GM19099 (cell line): Measurements from ENCODE around the gene OPCML.

Experiments
- POLR2A ChIP-seq: IDR thresholded peaks from 3 replicates; pipeline ENCODE4 v1.6.1; 2011; ENCODE audit warnings: low read depth; ENCODE audit not compliant: insufficient read length; ENCODE audit errors: extremely low read depth

Gene OPCML

GRCh38 chr11:132564091-132564885 lies 968.0 kb downstream of the OPCML start:
- TF ChIP-seq POLR2A, result no peak

GRCh38 chr11:132563050-132563449 lies 969.3 kb downstream of the OPCML start:
- TF ChIP-seq POLR2A, result no peak

- no peak for TF ChIP-seq POLR2A
Measured at GRCh38 chr11:132561937-132562336, 970.4 kb downstream of the OPCML start.

- TF ChIP-seq POLR2A, result no peak
Measured at GRCh38 chr11:132559331-132560036, 972.8 kb downstream of the OPCML start.

GRCh38 chr11:132556316-132556715 lies 976.0 kb downstream of the OPCML start:
- no peak for TF ChIP-seq POLR2A

- TF ChIP-seq POLR2A, result no peak
Measured at GRCh38 chr11:132555617-132556016, 976.7 kb downstream of the OPCML start.

- TF ChIP-seq POLR2A, result no peak
Measured at GRCh38 chr11:132551016-132551415, 981.3 kb downstream of the OPCML start.

GRCh38 chr11:132549561-132549960 lies 982.7 kb downstream of the OPCML start:
- TF ChIP-seq POLR2A, result no peak

- TF ChIP-seq POLR2A, result no peak
Measured at GRCh38 chr11:132549001-132549400, 983.3 kb downstream of the OPCML start.

GRCh38 chr11:132544007-132544406 lies 988.3 kb downstream of the OPCML start:
- no peak for TF ChIP-seq POLR2A

GRCh38 chr11:132541794-132542193 lies 990.5 kb downstream of the OPCML start:
- no peak for TF ChIP-seq POLR2A

- TF ChIP-seq POLR2A, result no peak
Measured at GRCh38 chr11:132540581-132540980, 991.7 kb downstream of the OPCML start.

- no peak for TF ChIP-seq POLR2A
Measured at GRCh38 chr11:132539590-132540368, 992.5 kb downstream of the OPCML start.

GRCh38 chr11:132538642-132539041 lies 993.7 kb downstream of the OPCML start:
- TF ChIP-seq POLR2A, result no peak

- TF ChIP-seq POLR2A, result no peak
Measured at GRCh38 chr11:132535830-132536229, 996.5 kb downstream of the OPCML start.
